ENCODE results near the gene TLL1. TPM values are rescaled to one million over a fixed set of nuclear protein-coding genes. Genes with fewer than 3 reads are reported as not detected.

The TLL1 gene
- total and polyA plus RNA-seq, 2 experiments from 2014 or later = 0.18 to 2.4 TPM

DNA sequence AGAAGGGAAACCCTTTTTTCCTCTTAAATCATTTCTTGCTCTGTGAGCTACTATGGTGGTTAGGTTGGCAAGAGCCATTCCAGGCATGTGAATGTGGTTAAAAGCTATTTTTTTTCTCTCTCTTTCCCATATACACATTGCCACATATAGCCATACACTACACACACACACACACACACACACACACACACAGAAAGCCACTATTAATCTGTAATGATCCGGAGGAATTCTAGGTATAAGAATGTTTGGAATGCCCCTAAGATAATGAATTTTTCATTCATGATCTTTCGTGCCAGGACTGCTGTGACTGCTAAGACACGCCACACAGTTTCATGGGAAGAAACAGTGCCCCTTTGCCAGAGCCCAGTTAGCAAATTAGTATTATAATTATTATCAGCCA is 21.8 kb upstream of the TLL1 start (continued):
- no peak for TF ChIP-seq EZH2 (IDR thresholded peaks at IDR 0.05; ENCODE audit: low read depth, unreplicated experiment)
- TF ChIP-seq JUNB (IDR thresholded peaks at IDR 0.05; ENCODE audit: unreplicated experiment) = no peak
- TF ChIP-seq ZNF114 (CRISPR knock-in tag; IDR thresholded peaks at IDR 0.05) = no peak

- H3K4me3 ChIP-seq = no peak overlapping the region
- no peaks in the 10 kb centered on the region for H3K27me3 Mint-ChIP-seq (ENCODE audit: insufficient read depth, low read depth, poor library complexity)
- H3K27me3 ChIP-seq (ENCODE audit: insufficient read depth) = no peaks in the 10 kb centered on the region
- no peak for TF ChIP-seq JUNB (IDR thresholded peaks at IDR 0.05; ENCODE audit: unreplicated experiment)
- no peak for TF ChIP-seq ZNF331 (CRISPR knock-in tag; IDR thresholded peaks at IDR 0.05; ENCODE audit: low read depth)
- no peak for TF ChIP-seq NANOG (IDR thresholded peaks at IDR 0.05; ENCODE audit: borderline replicate concordance)
- TF ChIP-seq EZH2phosphoT487 (IDR thresholded peaks at IDR 0.05; ENCODE audit: unreplicated experiment) = no peak
- TF ChIP-seq, protein P1, sequence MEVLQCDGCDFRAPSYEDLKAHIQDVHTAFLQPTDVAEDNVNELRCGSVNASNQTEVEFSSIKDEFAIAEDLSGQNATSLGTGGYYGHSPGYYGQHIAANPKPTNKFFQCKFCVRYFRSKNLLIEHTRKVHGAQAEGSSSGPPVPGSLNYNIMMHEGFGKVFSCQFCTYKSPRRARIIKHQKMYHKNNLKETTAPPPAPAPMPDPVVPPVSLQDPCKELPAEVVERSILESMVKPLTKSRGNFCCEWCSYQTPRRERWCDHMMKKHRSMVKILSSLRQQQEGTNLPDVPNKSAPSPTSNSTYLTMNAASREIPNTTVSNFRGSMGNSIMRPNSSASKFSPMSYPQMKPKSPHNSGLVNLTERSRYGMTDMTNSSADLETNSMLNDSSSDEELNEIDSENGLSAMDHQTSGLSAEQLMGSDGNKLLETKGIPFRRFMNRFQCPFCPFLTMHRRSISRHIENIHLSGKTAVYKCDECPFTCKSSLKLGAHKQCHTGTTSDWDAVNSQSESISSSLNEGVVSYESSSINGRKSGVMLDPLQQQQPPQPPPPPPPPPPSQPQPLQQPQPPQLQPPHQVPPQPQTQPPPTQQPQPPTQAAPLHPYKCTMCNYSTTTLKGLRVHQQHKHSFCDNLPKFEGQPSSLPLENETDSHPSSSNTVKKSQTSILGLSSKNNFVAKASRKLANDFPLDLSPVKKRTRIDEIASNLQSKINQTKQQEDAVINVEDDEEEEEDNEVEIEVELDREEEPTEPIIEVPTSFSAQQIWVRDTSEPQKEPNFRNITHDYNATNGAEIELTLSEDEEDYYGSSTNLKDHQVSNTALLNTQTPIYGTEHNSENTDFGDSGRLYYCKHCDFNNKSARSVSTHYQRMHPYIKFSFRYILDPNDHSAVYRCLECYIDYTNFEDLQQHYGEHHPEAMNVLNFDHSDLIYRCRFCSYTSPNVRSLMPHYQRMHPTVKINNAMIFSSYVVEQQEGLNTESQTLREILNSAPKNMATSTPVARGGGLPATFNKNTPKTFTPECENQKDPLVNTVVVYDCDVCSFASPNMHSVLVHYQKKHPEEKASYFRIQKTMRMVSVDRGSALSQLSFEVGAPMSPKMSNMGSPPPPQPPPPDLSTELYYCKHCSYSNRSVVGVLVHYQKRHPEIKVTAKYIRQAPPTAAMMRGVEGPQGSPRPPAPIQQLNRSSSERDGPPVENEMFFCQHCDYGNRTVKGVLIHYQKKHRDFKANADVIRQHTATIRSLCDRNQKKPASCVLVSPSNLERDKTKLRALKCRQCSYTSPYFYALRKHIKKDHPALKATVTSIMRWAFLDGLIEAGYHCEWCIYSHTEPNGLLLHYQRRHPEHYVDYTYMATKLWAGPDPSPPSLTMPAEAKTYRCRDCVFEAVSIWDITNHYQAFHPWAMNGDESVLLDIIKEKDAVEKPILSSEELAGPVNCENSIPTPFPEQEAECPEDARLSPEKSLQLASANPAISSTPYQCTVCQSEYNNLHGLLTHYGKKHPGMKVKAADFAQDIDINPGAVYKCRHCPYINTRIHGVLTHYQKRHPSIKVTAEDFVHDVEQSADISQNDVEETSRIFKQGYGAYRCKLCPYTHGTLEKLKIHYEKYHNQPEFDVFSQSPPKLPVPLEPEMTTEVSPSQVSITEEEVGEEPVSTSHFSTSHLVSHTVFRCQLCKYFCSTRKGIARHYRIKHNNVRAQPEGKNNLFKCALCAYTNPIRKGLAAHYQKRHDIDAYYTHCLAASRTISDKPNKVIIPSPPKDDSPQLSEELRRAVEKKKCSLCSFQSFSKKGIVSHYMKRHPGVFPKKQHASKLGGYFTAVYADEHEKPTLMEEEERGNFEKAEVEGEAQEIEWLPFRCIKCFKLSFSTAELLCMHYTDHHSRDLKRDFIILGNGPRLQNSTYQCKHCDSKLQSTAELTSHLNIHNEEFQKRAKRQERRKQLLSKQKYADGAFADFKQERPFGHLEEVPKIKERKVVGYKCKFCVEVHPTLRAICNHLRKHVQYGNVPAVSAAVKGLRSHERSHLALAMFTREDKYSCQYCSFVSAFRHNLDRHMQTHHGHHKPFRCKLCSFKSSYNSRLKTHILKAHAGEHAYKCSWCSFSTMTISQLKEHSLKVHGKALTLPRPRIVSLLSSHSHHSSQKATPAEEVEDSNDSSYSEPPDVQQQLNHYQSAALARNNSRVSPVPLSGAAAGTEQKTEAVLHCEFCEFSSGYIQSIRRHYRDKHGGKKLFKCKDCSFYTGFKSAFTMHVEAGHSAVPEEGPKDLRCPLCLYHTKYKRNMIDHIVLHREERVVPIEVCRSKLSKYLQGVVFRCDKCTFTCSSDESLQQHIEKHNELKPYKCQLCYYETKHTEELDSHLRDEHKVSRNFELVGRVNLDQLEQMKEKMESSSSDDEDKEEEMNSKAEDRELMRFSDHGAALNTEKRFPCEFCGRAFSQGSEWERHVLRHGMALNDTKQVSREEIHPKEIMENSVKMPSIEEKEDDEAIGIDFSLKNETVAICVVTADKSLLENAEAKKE (CRISPR knock-in tag; IDR thresholded peaks at IDR 0.05) = no peak
- no peak for TF ChIP-seq EZH2 (IDR thresholded peaks at IDR 0.05; ENCODE audit: low read depth, unreplicated experiment)
- TF ChIP-seq, protein P2, sequence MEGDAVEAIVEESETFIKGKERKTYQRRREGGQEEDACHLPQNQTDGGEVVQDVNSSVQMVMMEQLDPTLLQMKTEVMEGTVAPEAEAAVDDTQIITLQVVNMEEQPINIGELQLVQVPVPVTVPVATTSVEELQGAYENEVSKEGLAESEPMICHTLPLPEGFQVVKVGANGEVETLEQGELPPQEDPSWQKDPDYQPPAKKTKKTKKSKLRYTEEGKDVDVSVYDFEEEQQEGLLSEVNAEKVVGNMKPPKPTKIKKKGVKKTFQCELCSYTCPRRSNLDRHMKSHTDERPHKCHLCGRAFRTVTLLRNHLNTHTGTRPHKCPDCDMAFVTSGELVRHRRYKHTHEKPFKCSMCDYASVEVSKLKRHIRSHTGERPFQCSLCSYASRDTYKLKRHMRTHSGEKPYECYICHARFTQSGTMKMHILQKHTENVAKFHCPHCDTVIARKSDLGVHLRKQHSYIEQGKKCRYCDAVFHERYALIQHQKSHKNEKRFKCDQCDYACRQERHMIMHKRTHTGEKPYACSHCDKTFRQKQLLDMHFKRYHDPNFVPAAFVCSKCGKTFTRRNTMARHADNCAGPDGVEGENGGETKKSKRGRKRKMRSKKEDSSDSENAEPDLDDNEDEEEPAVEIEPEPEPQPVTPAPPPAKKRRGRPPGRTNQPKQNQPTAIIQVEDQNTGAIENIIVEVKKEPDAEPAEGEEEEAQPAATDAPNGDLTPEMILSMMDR (conservative IDR thresholded peaks at IDR 0.05; ENCODE audit: low read depth in 2 of 2) = no peak
- no peak for TF ChIP-seq ETS1 (IDR thresholded peaks at IDR 0.05)
- TF ChIP-seq CREB1 (CRISPR knock-in tag; IDR thresholded peaks at IDR 0.05; ENCODE audit: low read depth) = no peak
- no peak for TF ChIP-seq REST (IDR thresholded peaks at IDR 0.05; ENCODE audit: unreplicated experiment)
- H3K4me1 Mint-ChIP-seq = no peaks in the 10 kb centered on the region
- H3K36me3 ChIP-seq (ENCODE audit: insufficient read depth) = no peaks in the 10 kb centered on the region
- DNase-seq (ENCODE audit: low spot score) (no peak), ATAC-seq (no peak)
- H3K9me2 ChIP-seq (ENCODE audit: insufficient read depth) = no peaks in the 10 kb centered on the region
- H3K4me1 ChIP-seq (ENCODE audit: insufficient read depth) = no peaks in the 10 kb centered on the region
- H2AFZ ChIP-seq = no peak overlapping the region
- H4K20me1 ChIP-seq (replicated peaks; ENCODE audit: insufficient read depth) = no peaks in the 10 kb centered on the region
- no peaks in the 10 kb centered on the region for H3K36me3 Mint-ChIP-seq (ENCODE audit: low read depth)
- H3K79me2 ChIP-seq (replicated peaks; ENCODE audit: insufficient read depth) = no peaks in the 10 kb centered on the region
- no peak overlapping the region for H3K4me2 ChIP-seq
- H3K4me3 Mint-ChIP-seq = no peak overlapping the region
- no peak overlapping the region for H3K27ac ChIP-seq (ENCODE audit: low read depth)
- H3K9me3 Mint-ChIP-seq = no peaks in the 10 kb centered on the region
- no peaks in the 10 kb centered on the region for H3F3A ChIP-seq (replicated peaks; ENCODE audit: low read depth)
- H3K27ac Mint-ChIP-seq = no peak overlapping the region
Observed at GRCh38 chr4:165855191-165855590, 17.8 kb upstream of the TLL1 start.

Measured in GM23338 (cell line).